Smooth muscle cell (in vitro differentiated cells): ENCODE data around the gene WDR76. TPM values are rescaled to one million over a fixed set of nuclear protein-coding genes. Genes with fewer than 3 reads are reported as not detected.

Experiments
- DNase-seq: peaks from one replicate; lab custom pipeline; 2025; ENCODE audit not compliant: unreplicated experiment; lab: John Stamatoyannopoulos, UW
- H2AFZ ChIP-seq: fragments of 200-600 bp; sonication (generic); 2 replicates; pipeline ENCODE4 v1.6.0; 2016; ENCODE audit warnings: antibody characterized with exemption, low read depth, mild to moderate bottlenecking
- H3F3A ChIP-seq: fragments of 200-600 bp; sonication (generic); 2 replicates; pipeline ENCODE4 v1.6.0; 2017; ENCODE audit warnings: antibody characterized with exemption, low read depth
- H3K27ac ChIP-seq: fragments of 200-600 bp; sonication (generic); 2 replicates; pipeline ENCODE4 v1.5.1; 2016; ENCODE audit warnings: low read depth, mild to moderate bottlenecking
- H3K27me3 ChIP-seq: fragments of 200-600 bp; sonication (generic); 2 replicates; pipeline ENCODE4 v1.6.1; 2016; ENCODE audit warnings: low read depth, mild to moderate bottlenecking
- H3K36me3 ChIP-seq: fragments of 200-600 bp; sonication (generic); 2 replicates; pipeline ENCODE4 v1.5.1; 2016; ENCODE audit warnings: low read depth
- H3K4me1 ChIP-seq: fragments of 200-600 bp; sonication (generic); 2 replicates; pipeline ENCODE4 v1.5.1; 2016; ENCODE audit warnings: low read depth
- H3K4me2 ChIP-seq: fragments of 200-600 bp; sonication (generic); 2 replicates; pipeline ENCODE4 v1.6.0; 2016; ENCODE audit warnings: mild to moderate bottlenecking
- H3K4me3 ChIP-seq: fragments of 200-600 bp; sonication (generic); 2 replicates; pipeline ENCODE4 v1.5.1; 2016; ENCODE audit warnings: mild to moderate bottlenecking
- H3K79me2 ChIP-seq: fragments of 200-600 bp; sonication (generic); 2 replicates; pipeline ENCODE4 v1.6.0; 2016; ENCODE audit warnings: low read depth, mild to moderate bottlenecking
- H3K9ac ChIP-seq: fragments of 200-600 bp; sonication (generic); 2 replicates; pipeline ENCODE4 v1.6.0; 2016; ENCODE audit warnings: low read depth
- H3K9me3 ChIP-seq: fragments of 200-600 bp; sonication (generic); replicated peaks from 2 replicates; pipeline ENCODE4 v1.5.1; 2016; ENCODE audit warnings: low read depth
- H4K20me1 ChIP-seq: fragments of 200-600 bp; sonication (generic); 2 replicates; pipeline ENCODE4 v1.6.0; 2016; ENCODE audit warnings: low read depth
- CTCF ChIP-seq: fragments of 200-600 bp; sonication (generic); IDR thresholded peaks from 2 replicates; pipeline ENCODE4 v1.5.1; 2017; ENCODE audit warnings: borderline replicate concordance, mild to moderate bottlenecking, antibody characterized with exemption; ENCODE audit not compliant: insufficient read depth, poor library complexity, severe bottlenecking
- WGBS: methylation state at CpG from one replicate; pipeline ENCODE4 v1.1.7; 2016; ENCODE audit warnings: low lambda C conversion rate; 5-methylcytosine and 5-hydroxymethylcytosine counted together
- polyA plus RNA-seq: library from polyadenylated mRNA; unstranded; fragments of >200 nt; fragmentation: Nextera tagmentation; extraction: Ambion mirVana; gene quantifications from 2 replicates; pipeline ENCODE4 v1.2.1, GENCODE V29; 2016
- total RNA-seq: library from RNA; depleted of rRNA; stranded (reverse); fragments of >200 nt; gene quantifications from 2 replicates; pipeline ENCODE4 v1.2.3, GENCODE V29; 2014

WDR76 gene
- total and polyA plus RNA-seq, 2 experiments from 2014 or later: 3.4 to 9.8 TPM

- H3K4me1 ChIP-seq: no peaks in the 10 kb centered on the region
- H3F3A ChIP-seq: no peaks in the 10 kb centered on the region
- no peaks in the 10 kb centered on the region for H3K36me3 ChIP-seq
- H3K9ac ChIP-seq: no peak overlapping the region
- H4K20me1 ChIP-seq: no peaks in the 10 kb centered on the region
- no peaks in the 10 kb centered on the region for H3K27me3 ChIP-seq
- no peaks in the 10 kb centered on the region for H3K79me2 ChIP-seq
- no peak overlapping the region for H2AFZ ChIP-seq
- H3K4me3 ChIP-seq: no peak overlapping the region
- whole genome bisulfite sequencing: 60% methylated on average over 4 of the region's 4 CpGs
- H3K27ac ChIP-seq: no peak overlapping the region
- H3K9me3 ChIP-seq: no peaks in the 10 kb centered on the region
- H3K4me2 ChIP-seq: no peak overlapping the region
- DNase-seq: no peak
- TF ChIP-seq CTCF: no peak
These were observed 81.8 kb downstream of the WDR76 start for GRCh38 chr15:43908516-43909050.

GRCh38 chr15:43911235-43911781, 84.5 kb downstream of the WDR76 start:
- H2AFZ ChIP-seq: no peak overlapping the region
- no peaks in the 10 kb centered on the region for H4K20me1 ChIP-seq
- no peaks in the 10 kb centered on the region for H3K79me2 ChIP-seq
- no peaks in the 10 kb centered on the region for H3K4me1 ChIP-seq
- no peak overlapping the region for H3K27ac ChIP-seq
- H3K4me2 ChIP-seq: no peak overlapping the region
- H3K9ac ChIP-seq: no peak overlapping the region
- DNase-seq: no peak
- H3K9me3 ChIP-seq: no peaks in the 10 kb centered on the region
- WGBS: 88% methylated on average over 4 of the region's 4 CpGs
- H3F3A ChIP-seq: peaks cover 4% of the 10 kb centered on the region
- no peak for TF ChIP-seq CTCF
- H3K27me3 ChIP-seq: no peaks in the 10 kb centered on the region
- H3K4me3 ChIP-seq: no peak overlapping the region
- H3K36me3 ChIP-seq: no peaks in the 10 kb centered on the region

GRCh38 chr15:43912208-43912607, 85.4 kb downstream of the WDR76 start:
- Histone ChIP-seq H3F3A (peaks cover 4% of the 10 kb centered on the region), H2AFZ (no peak overlapping the region), H3K79me2 (no peaks in the 10 kb centered on the region), H3K9me3 (no peaks in the 10 kb centered on the region), H3K4me2 (no peak overlapping the region), H3K9ac (no peak overlapping the region), H3K4me3 (no peak overlapping the region), H4K20me1 (no peaks in the 10 kb centered on the region), H3K27ac (peak overlapping the region; percentile 82), H3K4me1 (no peaks in the 10 kb centered on the region), H3K36me3 (no peaks in the 10 kb centered on the region), H3K27me3 (no peaks in the 10 kb centered on the region)
- 85% methylated on average over 6 of the region's 6 CpGs for WGBS
- DNase-seq: no peak
- TF ChIP-seq CTCF: no peak

GRCh38 chr15:43913026-43913780, 86.4 kb downstream of the WDR76 start:
- peak; percentile 10 for DNase-seq
- H3K79me2 ChIP-seq: no peaks in the 10 kb centered on the region
- H3K36me3 ChIP-seq: no peaks in the 10 kb centered on the region
- no peaks in the 10 kb centered on the region for H4K20me1 ChIP-seq
- no peak overlapping the region for H2AFZ ChIP-seq
- H3K9ac ChIP-seq: peak overlapping the region; percentile 36
- H3K4me3 ChIP-seq: no peak overlapping the region
- TF ChIP-seq CTCF: no peak
- H3K4me1 ChIP-seq: no peaks in the 10 kb centered on the region
- no peaks in the 10 kb centered on the region for H3K27me3 ChIP-seq
- H3K4me2 ChIP-seq: peak overlapping the region; percentile 64
- H3K9me3 ChIP-seq: no peaks in the 10 kb centered on the region
- peak overlapping the region; percentile 82 for H3K27ac ChIP-seq
- WGBS: 0% methylated on average over 1 of the region's 1 CpG
- H3F3A ChIP-seq: peaks cover 4% of the 10 kb centered on the region
